DND-41 (cell line): ENCODE data around the gene ORAI1.
"Not testable (repeated sequence)": the region's sequence is repeated elsewhere in the genome, so short reads cannot be mapped to it uniquely, and the experiment has no call there.

Experiments
- ATAC-seq: fragments of 200-7000 bp; cut with Tn5 transposase; 3 replicates; pipeline ENCODE4 v1.9.1; 2021; ENCODE audit warnings: low read depth; ENCODE audit not compliant: insufficient read depth
- DNase-seq: peaks from one replicate; pipeline ENCODE4 v3.0.0-alpha.2; 2020
- H2AFZ ChIP-seq: 2 replicates; pipeline ENCODE4 v1.6.0; 2012; ENCODE audit warnings: low read depth, low read length
- H3K27ac ChIP-seq: 2 replicates; pipeline ENCODE4 v1.5.1; 2012; ENCODE audit warnings: low read length, inconsistent platforms
- H3K27me3 ChIP-seq: fragments of 200-600 bp; sonication (generic); 2 replicates; pipeline ENCODE4 v1.6.0; 2012; ENCODE audit warnings: low read length, mild to moderate bottlenecking, inconsistent platforms; ENCODE audit not compliant: insufficient read depth, poor library complexity
- H3K36me3 ChIP-seq: 2 replicates; pipeline ENCODE4 v1.5.1; 2012; ENCODE audit warnings: low read length, inconsistent platforms; ENCODE audit not compliant: insufficient read depth
- H3K4me1 ChIP-seq: 2 replicates; pipeline ENCODE4 v1.5.1; 2012; ENCODE audit warnings: mild to moderate bottlenecking, low read length; ENCODE audit not compliant: insufficient read depth
- H3K4me2 ChIP-seq: 2 replicates; pipeline ENCODE4 v1.6.0; 2012; ENCODE audit warnings: mild to moderate bottlenecking, moderate library complexity, low read length, inconsistent platforms; ENCODE audit not compliant: insufficient read depth
- H3K4me3 ChIP-seq, 2 experiments: fragments of 200-600 bp in 1 of 2; shearing (Covaris generic) in 1 of 2; 2 replicates each; pipeline ENCODE4 v1.5.1; 2012 to 2016; ENCODE audit warnings: inconsistent platforms in 2 of 2, low read length in 2 of 2, mild to moderate bottlenecking in 2 of 2, low read depth in 1 of 2, moderate library complexity in 1 of 2
- H3K79me2 ChIP-seq: 2 replicates; pipeline ENCODE4 v1.6.0; 2012; ENCODE audit warnings: low read length, inconsistent platforms; ENCODE audit not compliant: insufficient read depth
- H3K9ac ChIP-seq: 2 replicates; pipeline ENCODE4 v1.6.0; 2012; ENCODE audit warnings: low read depth, mild to moderate bottlenecking, inconsistent platforms, low read length, moderate library complexity
- H3K9me3 ChIP-seq: 2 replicates; pipeline ENCODE4 v1.5.1; 2012; ENCODE audit warnings: low read length, moderate library complexity, mild to moderate bottlenecking, inconsistent platforms; ENCODE audit not compliant: insufficient read depth, severe bottlenecking
- H4K20me1 ChIP-seq: 2 replicates; pipeline ENCODE4 v1.6.0; 2012; ENCODE audit warnings: low read length; ENCODE audit not compliant: insufficient read depth
- CTCF ChIP-seq: IDR thresholded peaks from 2 replicates; pipeline ENCODE4 v1.5.1; 2012; ENCODE audit warnings: borderline replicate concordance, low read length, moderate library complexity, mild to moderate bottlenecking; ENCODE audit not compliant: poor library complexity, severe bottlenecking; ENCODE audit errors: extremely low read depth
- EZH2 ChIP-seq: IDR thresholded peaks from 3 replicates; pipeline ENCODE4 v1.6.1; 2012; ENCODE audit warnings: borderline replicate concordance, low read depth, mild to moderate bottlenecking, moderate library complexity, low read length, inconsistent platforms; ENCODE audit not compliant: severe bottlenecking

Gene ORAI1

GRCh38 chr12:121580959-121581685, 45.2 kb upstream of the ORAI1 start, which contains the start of gene KDM2B:
TSS of gene KDM2B (minus strand) at chr12:121581023. CDS start at chr12:121580911, 112 bp downstream.
- Histone ChIP-seq H3K27me3 (no peaks in the 10 kb centered on the region), H4K20me1 (no peaks in the 10 kb centered on the region), H3K79me2 (peaks cover 61% of the 10 kb centered on the region), H3K27ac (peak within 1 kb of the TSS; percentile 95), H2AFZ (peak within 1 kb of the TSS; percentile 71), H3K9me3 (no peaks in the 10 kb centered on the region), H3K9ac (peak within 1 kb of the TSS; percentile 90), H3K36me3 (peaks cover 6% of the 10 kb centered on the region), H3K4me2 (peak within 1 kb of the TSS; percentile 64), H3K4me3 (peak within 1 kb of the TSS; percentile 53 to 79; a peak in 3 of 4 replicates), H3K4me1 (peaks cover 61% of the 10 kb centered on the region)
- no peak for TF ChIP-seq CTCF
- DNase-seq (peak; percentile 29), ATAC-seq (no peak)

- Histone ChIP-seq H3K9ac (peak overlapping the region; percentile 90), H4K20me1 (no peaks in the 10 kb centered on the region), H3K4me2 (peak overlapping the region; percentile 64), H3K4me3 (peak overlapping the region; percentile 25 to 53; a peak in 3 of 4 replicates), H3K27ac (peak overlapping the region; percentile 95), H3K27me3 (no peaks in the 10 kb centered on the region), H3K36me3 (no peaks in the 10 kb centered on the region; the same call in 1 of the 2 replicates), H3K4me1 (peaks cover 61% of the 10 kb centered on the region), H2AFZ (peak overlapping the region; percentile 40; the same call in 1 of the 2 replicates), H3K79me2 (peaks cover 55% of the 10 kb centered on the region), H3K9me3 (no peaks in the 10 kb centered on the region)
- TF ChIP-seq CTCF (no peak), EZH2 (no peak)
- no peak for DNase-seq
- ATAC-seq, result no peak
These were observed 44.5 kb upstream of the ORAI1 start for GRCh38 chr12:121581686-121582429.

GRCh38 chr12:121582583-121583333, 43.6 kb upstream of the ORAI1 start:
- Histone ChIP-seq H3K79me2 (peaks cover 48% of the 10 kb centered on the region), H3K4me3 (peak overlapping the region in 1 of 2 experiments; percentile 29; a peak in 1 of 4 replicates), H3K4me2 (peak overlapping the region; percentile 64), H3K36me3 (no peaks in the 10 kb centered on the region; the same call in 1 of the 2 replicates), H3K4me1 (peaks cover 54% of the 10 kb centered on the region), H3K9me3 (no peaks in the 10 kb centered on the region), H4K20me1 (no peaks in the 10 kb centered on the region), H3K9ac (peak overlapping the region; percentile 90; the same call in 1 of the 2 replicates), H3K27ac (peak overlapping the region; percentile 59; the same call in 1 of the 2 replicates), H3K27me3 (no peaks in the 10 kb centered on the region), H2AFZ (no peak overlapping the region)
- no peak for ATAC-seq
- DNase-seq, result no peak
- no peak for TF ChIP-seq EZH2
- TF ChIP-seq CTCF, result no peak

- H3K27ac ChIP-seq, H3K9me3 ChIP-seq, H3K27me3 ChIP-seq, H3K4me3 ChIP-seq, H3K9ac ChIP-seq, H3K36me3 ChIP-seq, H2AFZ ChIP-seq, DNase-seq, H4K20me1 ChIP-seq, ATAC-seq: not testable (repeated sequence)
- peak overlapping the region; percentile 64 for H3K4me2 ChIP-seq
- H3K79me2 ChIP-seq, result peaks cover 43% of the 10 kb centered on the region
- peaks cover 48% of the 10 kb centered on the region for H3K4me1 ChIP-seq
These were observed 43.0 kb upstream of the ORAI1 start for GRCh38 chr12:121583334-121583661.

GRCh38 chr12:121584885-121585284, 41.4 kb upstream of the ORAI1 start:
- not testable (repeated sequence) for ATAC-seq

More at GRCh38 chr12:121584885-121585284, 41.4 kb upstream of the ORAI1 start:
- H3K36me3 ChIP-seq, H3K4me3 ChIP-seq, DNase-seq, H3K4me2 ChIP-seq, H3K27ac ChIP-seq, H3K9me3 ChIP-seq, H3K9ac ChIP-seq, H2AFZ ChIP-seq, H4K20me1 ChIP-seq, H3K27me3 ChIP-seq: not testable (repeated sequence)
- Histone ChIP-seq H3K4me1 (peaks cover 47% of the 10 kb centered on the region), H3K79me2 (peaks cover 28% of the 10 kb centered on the region)
